ENCODE measurements around the gene HTT.

- TF ChIP-seq CTCF (IDR thresholded peaks at IDR 0.05), result no peak
- TF ChIP-seq POLR2A (IDR thresholded peaks at IDR 0.05), result no peak
Observed at GRCh38 chr4:3201718-3202702, 127.5 kb downstream of the HTT start.

All from lower leg skin (tissue), 3 donors.